HG03378 (cell line): ENCODE measurements around the gene TPCN2.
"Not testable (repeated sequence)": the region's sequence is repeated elsewhere in the genome, so short reads cannot be mapped to it uniquely, and the experiment has no call there.

ENCODE experiments used
- ATAC-seq: cut with Tn5 transposase; IDR thresholded peaks from one replicate; pipeline ENCODE4 v1.9.1; 2021; ENCODE audit warnings: mild to moderate bottlenecking, moderate library complexity; ENCODE audit not compliant: unreplicated experiment

Gene TPCN2

GRCh38 chr11:69123593-69124545 is 75.1 kb downstream of the TPCN2 start:
- no peak for ATAC-seq

GRCh38 chr11:69125861-69126260 is 77.1 kb downstream of the TPCN2 start:
- ATAC-seq, result no peak

GRCh38 chr11:69126286-69126685 is 77.6 kb downstream of the TPCN2 start:
- ATAC-seq, result no peak

GRCh38 chr11:69127081-69127850 is 78.5 kb downstream of the TPCN2 start:
- ATAC-seq, result no peak

- ATAC-seq, result no peak
Observed at GRCh38 chr11:69127884-69128283, 79.2 kb downstream of the TPCN2 start.

GRCh38 chr11:69129053-69129452 is 80.3 kb downstream of the TPCN2 start:
- no peak for ATAC-seq

GRCh38 chr11:69129647-69130046 is 80.9 kb downstream of the TPCN2 start:
- ATAC-seq, result no peak

- no peak for ATAC-seq
Observed at GRCh38 chr11:69130654-69131053, 81.9 kb downstream of the TPCN2 start.

GRCh38 chr11:69131121-69131566 is 82.4 kb downstream of the TPCN2 start:
- ATAC-seq, result no peak

- no peak for ATAC-seq
Observed at GRCh38 chr11:69131644-69132300, 83.0 kb downstream of the TPCN2 start.

GRCh38 chr11:69132301-69132670 is 83.6 kb downstream of the TPCN2 start:
- no peak for ATAC-seq

- ATAC-seq, result no peak
Observed at GRCh38 chr11:69133251-69133650, 84.5 kb downstream of the TPCN2 start.

GRCh38 chr11:69134182-69134581 is 85.5 kb downstream of the TPCN2 start:
- ATAC-seq, result not testable (repeated sequence)

- no peak for ATAC-seq
Observed at GRCh38 chr11:69134957-69135356, 86.2 kb downstream of the TPCN2 start.

GRCh38 chr11:69135420-69136363 is 87.0 kb downstream of the TPCN2 start:
- ATAC-seq, result no peak

- no peak for ATAC-seq
Observed at GRCh38 chr11:69136471-69136870, 87.7 kb downstream of the TPCN2 start.

- no peak for ATAC-seq
Observed at GRCh38 chr11:69137151-69137844, 88.6 kb downstream of the TPCN2 start.

- no peak for ATAC-seq
Observed at GRCh38 chr11:69138265-69138664, 89.5 kb downstream of the TPCN2 start.

- ATAC-seq, result not testable (repeated sequence)
Observed at GRCh38 chr11:69140161-69140560, 91.4 kb downstream of the TPCN2 start.

- no peak for ATAC-seq
Observed at GRCh38 chr11:69140635-69141034, 91.9 kb downstream of the TPCN2 start.
